ENCODE measurements around the gene ZHX3. TPM values are rescaled to one million over a fixed set of nuclear protein-coding genes. Genes with fewer than 3 reads are reported as not detected.

The ZHX3 gene
- total RNA-seq, 1 donor from 2014 or later: 14.5 TPM

DNA sequence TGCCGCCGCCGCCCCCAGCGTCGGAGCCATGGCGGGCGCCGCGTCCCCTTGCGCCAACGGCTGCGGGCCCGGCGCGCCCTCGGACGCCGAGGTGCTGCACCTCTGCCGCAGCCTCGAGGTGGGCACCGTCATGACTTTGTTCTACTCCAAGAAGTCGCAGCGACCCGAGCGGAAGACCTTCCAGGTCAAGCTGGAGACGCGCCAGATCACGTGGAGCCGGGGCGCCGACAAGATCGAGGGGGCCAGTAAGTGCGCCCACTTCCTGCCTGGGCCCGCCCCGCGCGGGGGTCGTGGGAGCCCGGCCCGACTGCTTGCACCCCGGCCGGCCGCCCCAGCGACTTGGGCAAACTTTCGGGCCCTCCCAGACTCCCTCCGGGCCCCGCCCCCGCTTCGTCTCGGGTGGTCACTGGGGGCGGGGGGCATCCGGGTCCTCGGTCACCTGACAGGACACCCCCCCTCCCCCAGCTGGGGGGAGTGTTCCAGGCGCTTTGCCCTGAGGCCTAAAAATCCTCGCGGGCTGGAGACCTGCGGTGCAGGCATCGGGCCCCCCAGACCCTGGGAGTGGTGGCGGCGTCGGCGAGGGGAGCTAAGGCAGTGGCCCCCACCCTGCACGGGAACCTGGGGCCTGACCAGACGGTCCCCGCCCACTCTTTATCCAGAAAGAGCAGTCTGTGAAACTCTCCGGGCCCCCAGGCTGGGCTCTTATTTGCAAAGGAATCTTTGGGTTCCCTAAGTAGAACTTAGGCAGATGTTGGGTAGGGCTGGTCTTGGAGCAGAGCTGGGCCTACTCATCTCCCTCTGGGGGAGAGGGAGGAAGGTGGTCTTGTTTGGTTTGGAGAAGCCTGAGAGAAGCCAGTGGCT, 179.7 kb downstream of the ZHX3 start:
- DNase-seq (ENCODE audit: low read depth): no peak
- TF ChIP-seq, protein P1, sequence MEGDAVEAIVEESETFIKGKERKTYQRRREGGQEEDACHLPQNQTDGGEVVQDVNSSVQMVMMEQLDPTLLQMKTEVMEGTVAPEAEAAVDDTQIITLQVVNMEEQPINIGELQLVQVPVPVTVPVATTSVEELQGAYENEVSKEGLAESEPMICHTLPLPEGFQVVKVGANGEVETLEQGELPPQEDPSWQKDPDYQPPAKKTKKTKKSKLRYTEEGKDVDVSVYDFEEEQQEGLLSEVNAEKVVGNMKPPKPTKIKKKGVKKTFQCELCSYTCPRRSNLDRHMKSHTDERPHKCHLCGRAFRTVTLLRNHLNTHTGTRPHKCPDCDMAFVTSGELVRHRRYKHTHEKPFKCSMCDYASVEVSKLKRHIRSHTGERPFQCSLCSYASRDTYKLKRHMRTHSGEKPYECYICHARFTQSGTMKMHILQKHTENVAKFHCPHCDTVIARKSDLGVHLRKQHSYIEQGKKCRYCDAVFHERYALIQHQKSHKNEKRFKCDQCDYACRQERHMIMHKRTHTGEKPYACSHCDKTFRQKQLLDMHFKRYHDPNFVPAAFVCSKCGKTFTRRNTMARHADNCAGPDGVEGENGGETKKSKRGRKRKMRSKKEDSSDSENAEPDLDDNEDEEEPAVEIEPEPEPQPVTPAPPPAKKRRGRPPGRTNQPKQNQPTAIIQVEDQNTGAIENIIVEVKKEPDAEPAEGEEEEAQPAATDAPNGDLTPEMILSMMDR (IDR thresholded peaks at IDR 0.05; ENCODE audit: insufficient read depth, low read length, severe bottlenecking): no peak
- no peak for FAIRE-seq

DNA sequence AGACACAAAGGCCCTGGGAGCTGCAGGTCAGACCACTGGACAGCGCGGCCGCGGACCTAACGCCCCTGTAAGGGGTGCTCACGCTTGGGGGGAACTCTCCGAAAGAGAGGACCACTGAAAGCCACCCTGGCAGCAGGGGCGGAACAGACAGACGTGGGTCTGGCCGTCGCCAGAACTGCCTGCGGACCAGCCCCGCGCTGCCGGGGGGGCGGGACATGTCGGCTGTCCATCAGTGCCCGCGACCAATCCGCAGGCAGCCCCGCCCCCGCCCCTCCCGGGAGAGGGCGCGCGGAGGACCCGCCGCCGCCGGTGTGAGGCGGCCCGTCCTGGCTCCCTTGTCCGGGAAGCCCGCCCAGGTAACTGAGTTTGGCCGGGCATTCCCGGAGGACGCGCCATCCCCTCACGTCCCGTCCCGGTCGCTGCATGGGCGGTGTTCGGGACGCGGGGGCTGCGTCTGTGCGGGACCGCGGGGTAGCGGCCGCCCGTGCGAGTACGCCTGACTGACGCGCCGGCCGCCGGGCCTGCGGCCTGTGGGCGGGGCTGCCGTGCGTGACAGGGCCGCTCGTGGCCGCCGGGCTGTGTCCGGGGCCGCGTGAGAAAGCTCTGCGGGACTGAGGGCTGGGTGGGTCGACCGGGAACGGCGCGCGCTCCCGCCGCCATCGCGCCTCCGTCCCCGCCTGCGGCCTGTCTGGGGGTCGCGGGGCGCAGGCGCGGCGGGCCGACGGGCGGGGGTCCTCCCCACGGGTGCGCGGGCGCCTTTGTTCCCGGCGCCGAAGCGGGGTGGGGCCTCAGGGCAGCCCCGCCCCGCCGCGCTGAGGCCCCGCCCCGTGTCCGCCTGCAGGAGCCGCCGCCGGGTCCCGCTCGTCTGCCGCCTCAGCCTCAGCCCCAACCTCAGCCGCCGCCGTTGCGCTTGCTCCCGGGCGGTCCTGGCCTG, 180.6 kb downstream of the ZHX3 start, which contains the start of gene PLCG1:
TSS of gene PLCG1 (plus strand) at position 864 of the 934 bp plus-strand sequence. CDS start 99 bp downstream, outside the sequence.
- no peaks in the 10 kb centered on the region for H3K36me3 ChIP-seq (ENCODE audit: control insufficient read depth, insufficient read depth, low read length)
- TF ChIP-seq, protein P1 (IDR thresholded peaks at IDR 0.05; ENCODE audit: insufficient read depth, low read length, severe bottlenecking): no peak
- no peak for FAIRE-seq
- DNase-seq (ENCODE audit: low read depth): peak; percentile 52
- no peaks in the 10 kb centered on the region for H3K27me3 ChIP-seq (ENCODE audit: control insufficient read depth, insufficient read depth, low read length)
- H3K4me3 ChIP-seq (ENCODE audit: low read depth, low read length): peak within 1 kb of the TSS; percentile 68

More for the DNA sequence above, 179.7 kb downstream of the ZHX3 start:
- H3K36me3 ChIP-seq (ENCODE audit: control insufficient read depth, insufficient read depth, low read length): no peaks in the 10 kb centered on the region
- peak overlapping the region; percentile 68 for H3K4me3 ChIP-seq (ENCODE audit: low read depth, low read length)
- no peaks in the 10 kb centered on the region for H3K27me3 ChIP-seq (ENCODE audit: control insufficient read depth, insufficient read depth, low read length)

DNA sequence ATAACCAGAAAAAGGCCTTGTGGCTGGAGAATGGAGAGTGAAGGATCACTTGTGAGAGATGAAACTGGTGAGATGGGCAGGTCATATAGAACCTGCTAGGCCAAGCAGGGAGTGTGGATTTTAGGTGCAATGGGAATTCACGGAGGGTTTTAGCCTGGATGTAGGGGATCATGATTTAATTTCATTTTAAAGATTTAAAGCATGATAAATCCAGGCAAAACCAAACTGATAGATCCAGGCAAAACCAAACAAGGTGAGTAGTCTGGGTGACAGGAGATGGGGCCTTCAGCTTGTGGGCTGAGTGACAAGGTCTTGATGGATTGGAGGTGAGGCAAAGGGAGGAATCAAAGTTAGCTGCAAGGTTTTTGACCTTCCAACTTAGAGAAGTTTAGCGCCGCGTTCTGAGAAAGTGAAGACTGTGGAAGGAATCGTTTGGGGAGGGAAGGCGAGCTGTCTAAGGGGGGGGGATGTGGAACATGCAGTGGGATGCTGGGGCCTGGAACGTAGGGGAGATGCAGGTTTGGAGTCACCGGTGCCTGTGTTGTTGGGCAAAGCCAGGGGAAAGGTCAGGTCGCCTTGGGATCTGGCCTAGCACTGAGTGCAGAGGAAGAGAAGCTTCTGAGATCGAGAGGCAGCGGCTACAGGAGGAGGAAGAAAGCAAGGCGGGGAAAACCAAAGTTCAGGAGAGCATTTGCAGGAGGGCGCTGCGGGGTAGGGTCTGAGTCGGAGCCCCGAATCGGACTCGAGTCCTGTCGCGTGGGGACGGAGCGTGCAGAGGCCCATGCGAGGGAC, 181.4 kb downstream of the ZHX3 start:
- DNase-seq (ENCODE audit: low read depth) (no peak), FAIRE-seq (no peak)
- no peaks in the 10 kb centered on the region for H3K27me3 ChIP-seq (ENCODE audit: control insufficient read depth, insufficient read depth, low read length)
- no peaks in the 10 kb centered on the region for H3K36me3 ChIP-seq (ENCODE audit: control insufficient read depth, insufficient read depth, low read length)
- H3K4me3 ChIP-seq (ENCODE audit: low read depth, low read length): peak overlapping the region; percentile 68
- TF ChIP-seq, protein P1 (IDR thresholded peaks at IDR 0.05; ENCODE audit: insufficient read depth, low read length, severe bottlenecking): no peak

DNA sequence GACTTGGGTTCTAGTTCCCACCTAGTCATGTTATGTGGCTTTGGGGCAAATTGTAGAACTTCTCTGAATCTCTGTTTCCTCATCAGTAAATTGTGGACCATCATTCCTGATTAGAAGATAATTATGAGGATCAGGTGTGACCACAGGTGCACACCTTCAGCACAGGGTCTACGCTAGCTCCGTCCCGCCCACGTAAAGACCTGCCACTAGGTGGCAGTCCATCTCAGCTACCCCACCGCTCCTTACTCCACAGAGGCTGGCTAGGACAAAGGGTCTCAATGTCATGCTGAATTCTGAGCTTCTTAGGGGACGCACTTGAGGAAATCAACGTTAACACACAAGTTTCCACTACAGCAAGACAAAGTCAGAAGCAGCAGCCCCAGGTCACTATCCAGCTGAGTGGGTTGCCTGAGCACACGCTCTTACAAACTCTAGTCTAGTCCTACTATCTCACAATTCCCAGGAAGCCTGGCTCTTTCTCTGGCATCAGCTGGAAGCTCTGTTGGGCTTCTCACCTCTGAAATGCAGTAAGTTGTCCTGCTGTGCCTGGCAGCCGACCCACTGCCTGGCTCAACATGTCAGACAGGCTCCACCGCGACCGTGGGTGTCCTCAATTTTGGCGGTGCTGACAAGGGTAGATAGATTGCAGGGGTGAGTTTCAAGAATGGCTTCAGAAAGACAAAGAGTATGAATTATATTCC, 182.2 kb downstream of the ZHX3 start:
- peak; percentile 47 for DNase-seq (ENCODE audit: low read depth)
- H3K36me3 ChIP-seq (ENCODE audit: control insufficient read depth, insufficient read depth, low read length): no peaks in the 10 kb centered on the region
- no peaks in the 10 kb centered on the region for H3K27me3 ChIP-seq (ENCODE audit: control insufficient read depth, insufficient read depth, low read length)
- FAIRE-seq: no peak
- H3K4me3 ChIP-seq (ENCODE audit: low read depth, low read length): no peak overlapping the region
- TF ChIP-seq, protein P1 (IDR thresholded peaks at IDR 0.05; ENCODE audit: insufficient read depth, low read length, severe bottlenecking): peak; percentile 89
